IPS-11a (cell line): ENCODE data around the gene FOXJ1.

Experiments used
- H3K4me3 ChIP-seq: one replicate; pipeline ENCODE4 v1.5.1; 2013; ENCODE audit warnings: low read depth, low read length, control low read depth

FOXJ1 gene

DNA sequence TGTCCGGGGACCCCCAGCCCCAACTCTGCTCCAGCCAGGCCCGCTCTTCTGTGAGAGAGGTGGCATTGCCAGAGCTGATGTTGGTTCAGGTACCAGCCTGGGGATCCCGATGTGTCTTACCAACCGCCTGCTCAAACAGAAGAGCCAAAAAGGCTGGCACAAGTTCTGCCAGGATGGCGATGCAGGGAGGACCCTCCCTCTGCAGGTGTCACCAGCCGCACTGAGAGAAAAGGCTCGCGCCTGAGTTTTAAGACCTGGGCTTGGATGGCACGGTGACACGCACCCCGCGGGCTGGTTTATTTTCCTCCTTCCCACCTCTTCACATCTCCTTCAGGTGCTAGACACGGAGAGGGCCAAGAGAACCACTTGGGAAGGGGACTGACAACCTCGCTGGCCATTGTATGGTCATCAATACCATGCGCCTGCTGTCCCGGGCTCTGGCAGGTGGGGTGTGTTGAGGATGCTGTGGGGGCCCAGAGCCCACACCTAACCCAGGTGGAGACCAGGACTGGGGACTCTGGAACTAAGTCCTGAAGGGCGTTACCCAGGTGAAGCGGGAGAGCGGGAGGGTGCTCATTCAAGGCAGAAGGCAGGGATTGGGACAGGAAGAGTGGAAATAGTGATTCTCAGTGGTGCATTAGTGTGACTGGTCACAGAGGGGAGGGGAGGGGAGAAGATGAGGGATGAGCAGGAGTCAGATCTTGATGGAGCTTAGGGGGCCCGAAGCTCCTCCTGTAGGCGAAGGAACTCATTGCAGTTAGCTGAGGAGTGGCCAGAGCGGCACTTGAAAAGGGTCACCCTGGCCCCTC, 16.3 kb downstream of the FOXJ1 start:
- no peak overlapping the region for H3K4me3 ChIP-seq

DNA sequence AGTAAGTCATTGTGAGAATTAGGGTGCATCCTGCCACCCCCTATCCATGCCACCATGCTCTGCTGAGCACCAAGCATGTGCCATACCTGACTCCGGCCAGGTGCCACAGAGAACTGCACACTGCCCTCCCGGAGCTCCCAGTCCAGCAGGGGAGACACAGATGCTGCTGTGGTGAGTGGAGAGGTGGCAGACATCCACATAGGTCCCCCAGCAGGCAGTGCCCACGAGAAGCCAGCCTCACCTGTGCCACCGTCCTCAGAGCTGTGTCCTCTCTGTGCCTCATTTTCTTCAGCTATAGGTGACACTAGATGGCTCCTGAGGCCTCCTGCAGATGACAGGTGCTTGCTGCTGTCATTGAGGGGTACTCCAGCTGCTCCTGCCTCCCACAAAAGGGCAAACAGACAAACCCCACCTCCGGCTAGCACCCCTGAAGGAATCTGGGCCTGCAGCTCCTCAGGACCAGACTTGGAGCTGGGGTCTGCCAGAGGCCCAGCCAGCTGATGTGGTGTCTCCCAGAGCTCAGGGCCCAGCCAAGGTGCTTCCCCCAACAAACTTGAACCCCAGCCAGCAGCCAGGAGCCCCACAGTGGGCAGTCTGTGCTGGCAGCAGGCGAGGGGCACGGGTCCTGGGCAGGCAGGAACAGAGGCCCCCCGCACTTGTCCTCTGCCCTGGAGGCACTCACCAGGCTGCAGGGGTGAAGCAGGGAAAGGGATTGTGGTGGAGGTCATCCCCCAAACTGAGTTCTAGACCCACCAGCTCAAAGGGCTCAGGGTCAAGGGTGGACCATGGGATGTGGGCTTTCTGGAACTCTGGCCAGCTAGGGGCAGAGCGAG, 17.1 kb downstream of the FOXJ1 start:
- H3K4me3 ChIP-seq: no peak overlapping the region

DNA sequence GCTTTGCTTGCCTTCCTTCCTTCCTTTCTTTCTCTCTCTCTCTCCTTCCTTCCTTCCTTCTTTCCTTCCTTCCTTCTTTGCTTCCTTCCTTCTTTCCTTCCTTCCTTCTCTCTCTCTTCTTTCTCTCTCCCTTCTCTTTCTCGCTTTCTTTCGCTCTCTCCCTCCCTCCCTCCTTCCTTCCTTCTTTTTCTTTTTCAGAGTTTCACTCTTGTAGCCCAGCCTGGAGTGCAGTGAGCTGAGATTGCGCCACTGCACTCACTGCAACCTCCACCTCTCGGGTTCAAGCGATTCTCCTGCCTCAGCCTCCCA, 17.9 kb downstream of the FOXJ1 start:
- H3K4me3 ChIP-seq: no peak overlapping the region

DNA sequence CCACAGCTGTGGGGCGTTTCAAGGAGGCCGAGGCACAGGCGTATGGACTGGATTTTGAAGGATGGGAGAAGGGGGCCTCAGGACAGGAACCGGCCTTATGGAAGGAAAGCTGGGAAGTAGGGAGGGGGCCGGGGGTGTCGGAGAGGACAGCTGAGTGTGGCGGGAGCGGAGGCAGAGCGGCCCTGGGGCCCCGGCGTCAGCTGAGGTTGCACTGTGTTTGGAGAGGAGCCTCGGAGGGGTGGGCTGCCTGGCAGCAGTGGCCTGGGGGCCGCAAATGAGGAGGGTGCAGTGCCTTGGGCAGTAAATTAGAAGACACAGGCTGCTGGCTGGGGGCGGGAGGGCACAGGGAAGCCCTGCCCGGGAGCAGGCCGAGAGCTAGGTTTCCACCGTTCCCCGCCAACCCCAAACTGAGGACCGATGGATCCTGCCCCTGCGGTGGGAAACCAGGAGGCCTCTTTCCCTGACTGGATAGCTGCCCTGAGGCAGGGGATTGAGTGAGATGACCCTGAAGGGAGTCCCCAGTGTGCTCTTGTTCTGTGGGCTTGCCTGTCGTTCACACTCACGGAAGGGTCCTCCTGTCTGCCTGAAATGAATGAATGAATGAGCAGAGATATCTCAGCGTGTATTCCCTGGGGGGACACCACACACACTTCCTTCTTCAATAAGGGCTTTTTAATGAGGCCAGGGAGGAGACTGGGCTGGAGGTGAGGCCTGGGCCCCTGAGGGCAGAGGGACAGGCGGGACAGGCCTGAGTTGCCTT, 18.4 kb downstream of the FOXJ1 start:
- no peak overlapping the region for H3K4me3 ChIP-seq

DNA sequence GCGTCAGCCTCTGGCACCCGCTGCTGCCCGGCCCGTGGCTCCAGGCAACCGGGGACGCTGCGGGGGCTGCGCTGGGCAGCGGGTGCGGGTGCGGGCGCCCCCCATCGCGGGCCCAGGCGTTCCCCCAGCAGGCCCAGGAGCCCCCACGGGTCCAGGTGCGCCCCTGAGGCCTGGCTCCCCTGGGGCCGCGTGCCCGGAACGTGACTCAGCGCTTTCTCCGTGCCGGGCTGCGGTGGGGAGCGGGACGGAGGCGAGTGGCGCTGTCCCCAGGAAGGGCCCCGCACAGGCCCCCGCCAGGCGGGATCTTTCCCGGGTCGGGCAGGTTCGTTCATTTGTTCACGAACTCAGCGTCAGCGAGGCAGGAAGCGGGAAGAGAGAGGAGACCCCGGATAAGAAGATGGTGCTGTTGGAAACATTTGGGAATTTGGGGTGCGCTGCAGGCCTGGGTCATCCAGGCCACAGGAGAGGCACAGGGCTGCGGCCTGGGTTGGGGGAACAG, 19.1 kb downstream of the FOXJ1 start:
- H3K4me3 ChIP-seq: no peak overlapping the region

DNA sequence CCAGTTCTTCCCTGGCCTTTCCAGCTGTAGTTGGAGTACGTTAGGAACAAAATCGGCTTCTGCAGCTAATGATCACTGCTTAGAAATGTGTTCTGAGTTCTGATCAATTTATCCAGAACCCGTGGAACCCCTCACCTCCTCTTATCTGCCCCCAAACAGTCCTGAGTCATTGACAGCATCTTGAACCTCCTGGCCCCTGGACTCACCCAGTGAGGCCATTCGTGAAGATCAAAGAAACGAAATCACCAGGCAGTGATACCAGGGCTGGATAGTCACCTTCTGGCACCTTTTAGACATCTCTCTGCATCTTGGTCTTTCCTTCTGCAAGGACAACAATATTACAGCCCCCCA, 20.4 kb downstream of the FOXJ1 start:
- no peak overlapping the region for H3K4me3 ChIP-seq

DNA sequence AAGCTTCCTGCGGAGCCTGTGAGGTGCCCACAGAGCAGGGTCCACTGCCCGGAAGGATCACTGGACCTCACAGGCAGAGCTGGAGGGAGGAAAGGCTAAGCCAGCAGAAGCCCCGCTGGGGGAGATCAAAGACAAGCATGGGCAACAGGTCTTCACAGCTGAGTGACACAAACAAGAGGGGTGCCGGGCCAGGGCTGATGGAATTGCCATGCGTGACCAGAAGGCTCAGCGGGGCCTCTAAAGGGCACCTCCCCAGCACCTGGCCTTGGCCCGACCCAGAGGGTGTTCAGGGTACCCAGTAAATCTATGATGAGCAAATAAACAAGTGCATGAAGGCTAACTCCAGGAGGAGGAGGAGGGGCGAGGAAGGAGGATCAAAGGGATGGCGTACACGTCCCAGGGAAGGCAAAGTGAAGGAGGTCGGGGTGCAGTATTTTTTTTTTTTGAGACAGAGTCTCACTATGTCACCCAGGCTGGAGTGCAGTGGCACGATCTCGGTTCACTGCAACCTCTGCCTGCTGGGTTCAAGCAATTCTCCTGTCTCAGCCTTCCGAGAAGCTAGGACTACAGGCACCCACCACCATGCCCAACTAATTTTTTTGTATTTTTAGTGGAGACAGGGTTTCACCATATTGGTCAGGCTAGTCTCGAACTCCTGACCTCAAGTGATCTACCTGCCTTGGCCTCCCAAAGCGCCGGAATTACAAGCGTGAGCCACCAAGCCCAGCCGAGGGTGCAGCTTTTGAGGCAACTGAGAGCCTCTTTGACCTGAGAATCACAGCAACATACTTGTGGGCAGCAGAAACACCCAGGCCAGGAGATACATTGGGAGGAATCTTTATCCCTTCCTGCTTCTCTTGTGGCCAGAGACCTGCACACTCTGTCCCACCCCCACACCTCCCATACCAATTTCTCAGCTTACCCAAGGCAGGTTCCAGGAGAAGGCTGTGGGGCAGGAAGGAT, 21.4 kb downstream of the FOXJ1 start:
- H3K4me3 ChIP-seq: no peak overlapping the region

DNA sequence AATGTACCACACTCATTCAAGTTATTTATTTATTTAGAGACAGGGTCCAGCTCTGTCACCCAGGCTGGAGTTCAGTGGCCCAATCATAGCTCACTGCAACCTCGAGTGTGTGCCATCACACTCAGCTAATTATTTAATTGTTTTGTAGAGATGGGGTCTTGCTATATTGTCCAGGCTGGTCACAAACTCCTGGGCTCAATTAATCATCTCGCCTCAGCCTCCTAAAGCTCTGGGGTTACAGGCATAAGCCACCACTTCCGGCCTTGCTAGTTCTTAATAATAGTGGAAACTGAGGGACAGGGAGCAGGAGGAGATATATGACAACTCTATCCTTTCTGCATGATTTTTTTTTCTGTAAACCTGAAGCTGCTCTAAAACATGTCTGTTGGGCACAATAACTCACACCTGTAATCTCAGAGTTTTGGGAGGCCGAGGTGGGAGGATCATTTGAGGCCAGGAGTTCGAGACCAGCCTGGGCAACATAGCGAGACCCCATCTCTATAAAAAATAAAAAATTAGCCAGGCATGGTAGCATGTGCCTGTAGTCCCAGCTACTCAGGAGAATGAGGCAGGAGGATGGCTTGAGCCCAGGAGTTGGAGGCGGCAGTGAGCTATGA, 25.8 kb downstream of the FOXJ1 start:
- no peak overlapping the region for H3K4me3 ChIP-seq

DNA sequence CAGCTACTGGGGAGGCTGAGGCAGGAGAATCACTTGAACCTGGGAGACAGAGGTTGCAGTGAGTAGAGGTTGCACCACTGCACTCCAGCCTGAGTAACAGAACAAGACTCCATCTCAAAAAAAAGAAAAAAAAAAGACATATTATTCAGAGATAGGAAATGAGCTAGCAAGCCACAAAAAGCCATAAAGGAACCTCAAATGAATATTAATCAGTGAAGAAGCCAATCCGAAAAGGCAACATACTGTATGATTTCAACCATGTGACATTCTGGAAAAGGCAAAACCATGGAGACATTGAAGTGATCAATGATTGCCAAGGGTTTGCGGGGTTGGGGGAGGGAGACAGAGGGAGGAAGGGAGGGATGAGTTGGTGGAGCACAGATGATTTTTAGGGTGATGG, 29.1 kb downstream of the FOXJ1 start:
- H3K4me3 ChIP-seq: no peak overlapping the region

DNA sequence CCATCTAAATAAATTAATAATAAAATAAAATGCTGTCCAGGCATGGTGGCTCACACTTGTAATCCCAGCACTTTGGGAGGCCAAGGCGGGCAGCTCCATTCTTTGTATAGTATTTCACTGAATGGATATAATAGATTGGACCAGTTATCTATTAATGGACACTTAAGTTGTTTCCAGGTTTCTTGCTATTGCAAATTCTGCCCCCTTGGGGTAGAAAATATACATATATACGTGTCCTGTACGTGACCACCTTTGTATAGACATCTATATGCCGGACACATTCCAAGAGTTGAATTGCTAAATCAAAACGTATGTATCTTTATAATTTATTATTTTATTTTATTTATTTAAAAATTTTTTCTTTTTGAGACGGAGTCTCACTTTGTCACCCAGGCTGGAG, 33.5 kb downstream of the FOXJ1 start:
- no peak overlapping the region for H3K4me3 ChIP-seq

DNA sequence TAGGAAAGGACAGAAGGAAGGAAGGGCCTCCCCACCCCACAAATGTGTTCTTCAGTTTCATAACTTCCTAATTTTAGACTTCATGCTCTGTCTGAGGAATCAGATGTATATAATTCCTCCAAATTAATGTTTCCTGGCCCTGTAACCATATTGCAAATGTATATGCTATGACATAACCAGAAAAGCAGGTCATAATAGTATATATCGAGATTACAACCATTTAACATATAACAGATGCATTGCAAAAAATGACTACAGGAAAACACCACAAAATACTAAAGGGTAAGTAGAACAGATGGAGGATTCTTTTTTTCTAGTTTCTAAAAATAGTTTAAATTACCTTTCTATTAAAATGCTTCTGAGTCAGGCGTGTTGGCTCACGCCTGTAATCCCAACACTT, 34.3 kb downstream of the FOXJ1 start:
- H3K4me3 ChIP-seq: no peak overlapping the region

DNA sequence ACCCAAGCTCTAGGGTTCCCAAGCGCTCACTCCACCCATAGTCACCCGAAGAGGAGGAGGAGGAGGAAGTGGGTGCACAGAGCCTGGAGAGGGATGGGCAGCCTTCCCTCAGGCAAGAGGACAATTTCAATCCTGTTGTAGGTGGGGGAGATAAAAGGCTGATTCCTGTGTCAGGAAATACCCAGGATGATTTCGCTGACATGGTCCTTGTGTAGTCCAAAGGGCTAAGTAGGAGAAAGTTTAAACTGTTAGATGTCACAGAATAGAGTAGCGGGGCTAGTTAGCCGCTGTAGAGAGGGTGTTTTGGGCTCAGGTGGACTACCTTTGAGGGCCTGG, 36.2 kb downstream of the FOXJ1 start:
- no peak overlapping the region for H3K4me3 ChIP-seq

DNA sequence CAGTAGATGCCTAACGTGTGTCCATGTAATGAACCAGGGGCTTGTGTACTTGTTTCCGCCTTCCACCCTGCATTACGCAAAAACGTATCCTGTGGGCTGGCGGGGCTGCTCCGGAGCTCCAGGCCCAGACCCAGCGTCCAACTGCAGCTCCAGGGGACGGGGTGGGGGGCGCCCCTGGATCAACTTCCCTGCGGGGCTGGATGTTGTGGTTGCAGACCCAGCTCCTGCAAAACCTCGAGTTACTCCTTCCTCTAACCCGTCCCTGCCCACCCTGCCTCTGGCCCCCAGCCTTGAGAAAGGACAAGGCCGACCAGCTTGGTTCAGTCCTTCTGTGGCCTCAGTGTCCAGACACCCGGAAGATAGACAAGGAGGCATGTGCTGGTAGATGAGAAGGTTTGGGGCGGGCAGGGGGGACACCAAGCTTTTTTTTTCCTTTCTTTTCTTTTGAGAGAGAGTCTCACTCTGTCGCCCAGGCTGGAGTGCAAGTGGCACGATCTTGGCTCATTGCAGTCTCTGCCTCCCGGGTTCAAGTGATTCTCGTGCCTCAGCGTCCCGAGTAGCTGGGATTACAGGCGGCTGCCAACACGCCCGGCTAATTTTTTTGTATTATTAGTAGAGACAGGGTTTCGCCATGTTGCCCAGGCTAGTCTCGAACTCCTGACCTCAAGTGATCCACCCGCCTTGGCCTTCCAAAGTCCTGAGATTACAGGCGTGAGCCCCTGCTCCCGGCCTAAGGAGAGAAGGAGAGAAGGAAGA, 36.7 kb downstream of the FOXJ1 start:
- H3K4me3 ChIP-seq: peak overlapping the region; percentile 91

DNA sequence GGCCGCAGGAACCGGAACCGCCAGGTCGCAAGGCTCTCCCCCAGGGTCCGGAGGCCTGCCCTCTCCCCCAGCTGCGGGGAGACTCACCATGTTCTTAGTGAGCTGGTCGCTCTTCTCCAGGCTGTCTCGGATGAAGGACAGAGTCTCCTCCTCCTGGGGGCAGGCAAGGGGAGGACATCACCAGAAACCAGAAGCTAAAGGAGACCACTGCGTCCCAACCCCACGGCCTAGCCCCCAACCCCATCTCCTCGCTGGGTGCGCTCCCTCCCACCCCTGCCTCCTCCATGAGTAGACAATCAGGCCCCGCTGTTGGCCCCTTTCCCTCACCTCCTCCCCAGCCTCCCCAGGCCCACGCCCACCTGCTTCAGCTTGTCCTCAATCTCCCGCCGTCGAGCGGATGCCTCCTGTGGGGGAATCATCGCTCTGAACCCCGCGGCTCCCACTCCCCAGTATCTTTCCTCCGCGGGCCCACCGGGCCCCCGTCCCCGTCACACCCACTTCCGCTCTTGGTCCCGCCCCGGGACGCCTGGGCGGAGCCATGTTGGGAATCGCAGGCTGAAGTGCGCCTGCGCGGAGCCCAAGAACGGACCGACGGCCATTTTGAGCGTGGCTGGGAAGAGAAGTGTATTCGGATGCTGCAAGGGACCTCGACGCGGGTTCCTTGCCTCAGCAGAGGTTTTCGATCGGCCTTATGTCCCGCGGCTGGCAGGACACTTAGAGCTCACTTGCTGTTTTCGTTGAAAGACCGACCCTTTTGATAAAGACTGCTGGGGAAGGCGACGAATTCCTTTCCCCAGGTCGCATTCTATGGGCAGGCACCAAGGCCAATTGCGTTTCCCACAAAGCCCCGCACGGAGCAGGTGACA, 37.5 kb downstream of the FOXJ1 start, which contains the start of gene EXOC7:
TSS of gene EXOC7 (minus strand) at position 514 of the 866 bp plus-strand sequence. CDS start at position 419, 95 bp downstream.
- peak within 1 kb of the TSS; percentile 91 for H3K4me3 ChIP-seq

DNA sequence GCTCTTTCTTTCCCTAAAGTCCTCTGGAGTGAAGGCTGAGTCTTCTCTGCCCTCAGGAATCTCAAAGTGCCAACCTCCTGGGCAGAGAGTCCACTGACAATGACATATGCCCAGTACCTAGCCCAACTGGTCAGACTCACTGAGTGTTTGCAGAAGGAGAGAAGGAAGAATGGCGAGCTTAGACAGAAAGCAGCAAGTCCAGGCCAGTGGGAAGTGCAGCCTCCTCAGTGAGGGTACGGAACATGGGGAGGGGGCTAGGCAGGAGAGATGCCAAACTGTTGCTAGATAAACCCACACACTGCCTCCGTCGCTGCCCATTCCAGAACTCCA, 38.1 kb downstream of the FOXJ1 start:
- H3K4me3 ChIP-seq: peak overlapping the region; percentile 91

DNA sequence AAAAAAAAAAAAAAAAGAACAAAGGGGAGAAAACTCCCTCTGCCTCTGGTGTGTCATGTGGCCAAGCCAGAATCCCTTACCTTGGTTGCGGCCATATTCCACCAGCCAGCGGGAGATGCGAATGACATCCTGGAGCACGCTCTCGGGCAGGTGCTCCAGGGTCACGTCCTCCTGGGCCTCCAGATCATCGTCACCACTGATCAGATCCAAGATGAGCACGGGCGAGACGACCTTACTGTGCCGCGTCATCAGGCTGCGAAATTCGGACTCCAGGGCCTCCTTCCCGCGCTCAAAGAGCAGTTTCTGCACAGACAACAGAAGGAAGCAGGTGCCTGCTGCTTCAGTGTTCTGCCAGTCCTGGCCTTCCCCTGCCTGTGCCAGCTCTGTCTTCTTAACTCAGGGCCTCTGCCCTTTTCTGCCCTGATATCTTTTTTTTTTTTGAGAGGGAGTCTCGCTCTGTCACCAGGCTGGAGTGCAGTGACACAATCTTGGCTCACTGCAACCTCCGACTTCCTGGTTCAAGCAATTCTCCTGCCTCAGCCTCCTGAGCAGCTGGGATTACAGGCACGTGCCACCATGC, 43.2 kb downstream of the FOXJ1 start:
- H3K4me3 ChIP-seq: no peak overlapping the region

DNA sequence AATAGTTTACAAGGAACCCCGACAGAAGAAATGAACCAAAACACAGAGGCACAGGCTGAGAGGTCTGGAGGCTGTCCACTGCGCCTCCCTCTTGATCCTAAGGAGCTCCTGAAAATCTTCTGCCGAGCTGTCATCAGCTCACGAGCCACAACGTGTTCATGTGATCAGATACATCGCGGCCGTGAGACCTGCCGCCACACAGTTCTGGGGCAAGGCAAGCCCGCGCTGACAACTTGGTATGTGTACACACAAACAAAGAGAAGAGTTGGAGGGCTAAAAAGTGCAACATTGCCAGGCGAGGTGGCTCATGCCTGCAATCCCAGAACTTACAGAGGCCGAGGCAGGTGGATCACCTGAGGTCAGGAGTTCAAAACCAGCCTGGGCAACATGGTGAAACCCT, 45.1 kb downstream of the FOXJ1 start:
- no peak overlapping the region for H3K4me3 ChIP-seq

DNA sequence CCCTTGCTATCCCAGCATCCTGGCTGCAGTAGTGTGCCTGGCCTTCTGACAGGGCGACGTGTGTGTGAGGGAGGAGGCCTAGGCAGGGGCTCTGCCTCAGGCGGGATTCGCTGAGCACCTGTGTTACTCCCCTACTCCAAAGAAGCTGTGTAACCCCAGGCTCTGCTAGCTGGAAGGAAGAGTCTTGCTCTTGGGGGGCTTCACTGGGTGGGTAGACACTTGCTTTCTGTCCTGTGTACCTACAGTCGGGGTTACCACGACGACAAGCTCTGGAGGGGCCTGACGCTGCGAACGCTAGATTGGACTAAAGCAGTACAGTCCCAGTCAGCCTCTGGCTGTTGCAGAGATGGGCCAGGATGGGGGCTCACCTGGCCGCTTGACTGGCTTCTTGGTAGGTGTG, 47.0 kb downstream of the FOXJ1 start:
- H3K4me3 ChIP-seq: no peak overlapping the region
